LNCAP (cell line): Measurements from ENCODE around the gene INF2.

ENCODE experiments used
- CTCF ChIP-seq: fragments of 450-650 bp; IDR thresholded peaks from 2 replicates; pipeline ENCODE4 v1.5.1; 2017; ENCODE audit warnings: mild to moderate bottlenecking

INF2 gene

GRCh38 chr14:104655128-104655848 is 34.1 kb upstream of the INF2 start:
- TF ChIP-seq CTCF: no peak

GRCh38 chr14:104656014-104656714 is 33.3 kb upstream of the INF2 start:
- TF ChIP-seq CTCF: no peak

GRCh38 chr14:104657101-104657524 is 32.3 kb upstream of the INF2 start:
- TF ChIP-seq CTCF: no peak

GRCh38 chr14:104657563-104658324 is 31.7 kb upstream of the INF2 start:
- no peak for TF ChIP-seq CTCF

GRCh38 chr14:104658325-104658712 is 31.1 kb upstream of the INF2 start:
- TF ChIP-seq CTCF: no peak

- no peak for TF ChIP-seq CTCF
Observed at GRCh38 chr14:104659146-104659545, 30.3 kb upstream of the INF2 start.

GRCh38 chr14:104659764-104660523 is 29.5 kb upstream of the INF2 start:
- TF ChIP-seq CTCF: no peak
